Measurements from ENCODE around the gene SLC11A1.

SLC11A1 gene

DNA sequence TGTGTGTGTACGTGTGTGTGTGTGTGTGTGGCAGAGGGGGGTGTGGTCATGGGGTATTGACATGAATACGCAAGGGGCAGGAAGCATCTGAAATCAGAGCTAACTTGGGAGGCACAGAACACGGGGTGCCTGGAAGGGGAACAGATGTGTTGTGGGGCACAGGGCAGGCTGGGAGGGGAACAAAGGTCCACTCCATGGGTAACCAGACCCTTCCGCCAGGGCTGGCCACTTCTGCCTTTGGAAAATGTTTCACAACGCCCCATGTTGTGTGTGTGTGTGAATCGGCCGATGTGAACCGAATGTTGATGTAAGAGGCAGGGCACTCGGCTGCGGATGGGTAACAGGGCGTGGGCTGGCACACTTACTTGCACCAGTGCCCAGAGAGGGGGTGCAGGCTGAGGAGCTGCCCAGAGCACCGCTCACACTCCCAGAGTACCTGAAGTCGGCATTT, at the start of gene SLC11A1:
Gene SLC11A1 (plus strand): TSS at position 358 of the 451 bp plus-strand sequence. CDS start 96 bp downstream, outside the sequence.
- in situ Hi-C loops (cut with MboI; ENCODE audit: low sequenced_read_pairs) = no loop called here

GRCh38 chr2:218332288-218332687, 49.8 kb upstream of the SLC11A1 start:
- in situ Hi-C loops (cut with MboI; ENCODE audit: low sequenced_read_pairs) = no loop called here

GRCh38 chr2:218332920-218333645, 49.0 kb upstream of the SLC11A1 start:
- in situ Hi-C loops (cut with MboI; ENCODE audit: low sequenced_read_pairs) = no loop called here

DNA sequence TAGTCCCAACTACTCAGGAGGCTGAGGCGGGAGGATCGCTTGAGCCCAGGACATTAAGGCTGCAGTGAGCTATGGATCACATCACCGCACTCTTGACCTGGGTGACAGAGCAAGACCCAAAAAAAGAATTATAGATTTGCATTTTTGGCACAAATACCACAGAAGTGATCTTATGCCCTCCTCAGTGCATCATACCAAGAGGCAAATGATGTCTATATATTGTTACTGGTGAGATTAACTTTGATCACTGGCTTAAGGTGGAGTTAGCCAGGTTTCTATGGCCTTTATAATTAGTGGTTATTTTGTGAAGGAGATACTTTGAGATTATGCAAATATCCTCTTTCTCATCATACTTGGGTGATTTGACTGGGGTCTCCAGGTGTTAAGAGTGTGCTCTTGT, 47.5 kb upstream of the SLC11A1 start:
- in situ Hi-C loops (cut with MboI; ENCODE audit: low sequenced_read_pairs) = no loop called here

DNA sequence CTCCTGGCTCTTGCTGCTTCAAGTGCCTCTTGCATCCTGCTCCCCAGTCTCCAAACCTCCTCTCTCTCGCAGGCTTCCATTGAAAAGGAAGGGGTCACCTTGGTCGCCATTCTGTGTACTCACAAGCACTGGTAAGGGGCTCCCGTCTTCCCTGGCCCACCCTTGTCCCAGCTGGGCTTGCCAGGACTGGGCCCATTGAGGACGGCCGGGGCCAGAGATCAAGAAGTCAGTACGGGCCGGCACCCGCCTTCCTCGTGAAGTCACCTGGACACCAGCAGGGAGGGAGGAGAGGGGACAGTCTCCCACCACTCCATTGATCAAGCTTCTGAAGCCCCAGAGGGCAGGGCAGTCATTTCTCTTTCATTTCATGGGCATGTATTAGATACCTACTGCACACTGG, 41.4 kb upstream of the SLC11A1 start:
- in situ Hi-C loops (cut with MboI; ENCODE audit: low sequenced_read_pairs) = no loop called here

DNA sequence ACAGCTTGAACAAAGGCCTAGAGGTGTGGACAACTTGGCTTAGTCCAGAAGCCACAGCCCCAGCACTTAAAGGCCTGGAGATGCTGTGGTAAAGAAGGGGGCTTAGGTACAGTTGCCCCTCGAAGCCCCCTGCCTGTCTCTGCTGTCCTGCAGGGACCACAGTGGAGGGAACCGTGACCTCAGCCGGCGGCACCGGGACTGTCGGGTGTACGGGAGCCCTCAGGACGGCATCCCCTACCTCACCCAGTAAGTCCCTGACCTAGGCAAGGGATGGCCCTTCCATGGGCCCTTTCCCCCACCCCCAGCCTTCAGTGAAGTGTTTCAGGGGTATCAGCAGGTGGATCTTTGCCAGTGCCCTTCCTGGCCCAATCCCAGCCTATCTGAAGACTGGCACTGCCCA, 40.7 kb upstream of the SLC11A1 start:
- in situ Hi-C loops (cut with MboI; ENCODE audit: low sequenced_read_pairs) = no loop called here

GRCh38 chr2:218342837-218343236, 39.2 kb upstream of the SLC11A1 start:
- in situ Hi-C loops (cut with MboI; ENCODE audit: low sequenced_read_pairs) = no loop called here

DNA sequence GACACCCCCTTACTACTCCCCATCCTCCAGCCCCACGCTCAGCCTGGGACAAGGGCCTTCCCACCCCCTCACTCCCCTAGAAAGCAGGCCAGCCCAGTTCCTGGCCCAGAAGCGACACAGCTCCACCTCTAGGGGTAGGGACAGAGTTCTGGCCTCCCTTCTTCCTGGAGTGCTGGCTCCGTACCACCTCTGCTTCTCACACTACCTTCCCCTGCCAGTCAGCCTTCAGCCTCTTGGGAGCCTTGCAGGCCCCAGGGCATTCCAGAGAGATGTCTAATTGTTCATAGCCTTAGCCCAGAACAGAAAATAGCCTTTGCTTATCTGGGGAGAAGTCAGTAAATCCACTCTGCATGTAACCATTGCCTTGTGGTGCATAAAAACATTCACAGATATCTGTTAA, 38.5 kb upstream of the SLC11A1 start:
- in situ Hi-C loops (cut with MboI; ENCODE audit: low sequenced_read_pairs) = no loop called here

GRCh38 chr2:218344090-218344754, 37.9 kb upstream of the SLC11A1 start:
- in situ Hi-C loops (cut with MboI; ENCODE audit: low sequenced_read_pairs) = no loop called here

DNA sequence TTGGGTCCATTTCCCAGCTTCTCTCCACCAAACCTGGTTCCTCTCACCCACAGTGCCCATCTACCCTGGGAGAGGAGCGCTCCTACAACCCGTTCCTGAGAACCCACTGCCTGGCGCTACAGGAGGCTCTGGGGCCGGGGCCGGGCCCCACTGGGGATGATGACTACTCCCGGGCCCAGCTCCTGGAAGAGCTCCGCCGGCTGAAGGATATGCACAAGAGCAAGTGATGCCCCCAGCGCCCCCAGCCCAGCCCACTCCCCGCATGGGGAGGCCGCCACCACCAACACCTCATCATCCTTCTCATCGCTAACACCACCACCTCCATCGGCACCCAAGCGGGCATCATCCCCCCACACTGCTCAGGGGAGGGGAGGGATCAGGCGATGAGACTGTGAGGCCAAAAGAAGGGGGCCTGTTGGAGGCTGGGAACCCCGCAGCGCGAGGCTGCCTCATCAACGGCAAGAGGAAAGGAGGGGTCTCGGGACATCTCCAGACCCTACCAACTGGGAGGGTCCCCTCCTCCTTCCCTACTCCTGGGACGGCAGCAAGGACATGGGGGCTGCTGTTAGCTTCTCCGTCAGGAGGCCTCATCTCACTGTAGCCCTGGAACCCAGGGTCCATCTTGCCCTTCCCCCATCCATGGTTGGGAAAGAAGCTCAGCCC, 37.2 kb upstream of the SLC11A1 start:
- in situ Hi-C loops (cut with MboI; ENCODE audit: low sequenced_read_pairs) = no loop called here

- in situ Hi-C loops (cut with MboI; ENCODE audit: low sequenced_read_pairs) = no loop called here
These were observed 36.4 kb upstream of the SLC11A1 start for GRCh38 chr2:218345491-218346236.

- in situ Hi-C loops (cut with MboI; ENCODE audit: low sequenced_read_pairs) = no loop called here
These were observed 34.9 kb upstream of the SLC11A1 start for GRCh38 chr2:218347172-218347571.

- in situ Hi-C loops (cut with MboI; ENCODE audit: low sequenced_read_pairs) = no loop called here
These were observed 28.0 kb upstream of the SLC11A1 start for GRCh38 chr2:218354045-218354444.

DNA sequence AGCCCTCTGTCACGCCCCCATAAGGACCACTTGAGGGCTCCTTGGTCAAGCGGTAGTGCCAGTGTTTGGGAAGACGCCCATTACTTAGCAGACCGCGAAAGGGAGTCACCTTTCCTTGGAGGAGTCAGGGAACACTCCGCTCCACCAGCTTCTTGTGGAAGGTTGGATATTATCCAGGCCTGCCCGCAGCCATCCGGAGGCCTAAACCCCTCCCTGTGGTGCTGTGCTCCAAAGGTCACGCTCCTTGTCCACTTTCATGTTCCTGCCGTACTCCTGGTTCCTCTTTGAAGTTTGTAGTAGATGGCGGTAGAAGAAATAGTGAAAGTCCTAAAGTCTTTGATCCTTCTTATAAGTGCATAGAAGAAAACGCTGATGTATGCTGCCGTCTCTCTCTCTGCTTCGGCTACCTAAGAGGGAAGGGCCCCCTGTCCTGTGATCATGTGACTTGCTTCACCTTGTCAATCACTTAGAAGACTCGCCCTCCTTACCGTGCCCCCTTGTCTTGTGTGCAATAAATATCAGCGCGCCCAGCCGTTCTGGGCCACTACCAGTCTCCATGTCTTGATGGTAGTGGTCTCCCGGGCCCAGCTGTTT, 27.1 kb upstream of the SLC11A1 start:
- in situ Hi-C loops (cut with MboI; ENCODE audit: low sequenced_read_pairs) = loop anchor here (5.0 kb wide), 1 partner anchor 53 kb away; no protein-coding TSS in a partner anchor

DNA sequence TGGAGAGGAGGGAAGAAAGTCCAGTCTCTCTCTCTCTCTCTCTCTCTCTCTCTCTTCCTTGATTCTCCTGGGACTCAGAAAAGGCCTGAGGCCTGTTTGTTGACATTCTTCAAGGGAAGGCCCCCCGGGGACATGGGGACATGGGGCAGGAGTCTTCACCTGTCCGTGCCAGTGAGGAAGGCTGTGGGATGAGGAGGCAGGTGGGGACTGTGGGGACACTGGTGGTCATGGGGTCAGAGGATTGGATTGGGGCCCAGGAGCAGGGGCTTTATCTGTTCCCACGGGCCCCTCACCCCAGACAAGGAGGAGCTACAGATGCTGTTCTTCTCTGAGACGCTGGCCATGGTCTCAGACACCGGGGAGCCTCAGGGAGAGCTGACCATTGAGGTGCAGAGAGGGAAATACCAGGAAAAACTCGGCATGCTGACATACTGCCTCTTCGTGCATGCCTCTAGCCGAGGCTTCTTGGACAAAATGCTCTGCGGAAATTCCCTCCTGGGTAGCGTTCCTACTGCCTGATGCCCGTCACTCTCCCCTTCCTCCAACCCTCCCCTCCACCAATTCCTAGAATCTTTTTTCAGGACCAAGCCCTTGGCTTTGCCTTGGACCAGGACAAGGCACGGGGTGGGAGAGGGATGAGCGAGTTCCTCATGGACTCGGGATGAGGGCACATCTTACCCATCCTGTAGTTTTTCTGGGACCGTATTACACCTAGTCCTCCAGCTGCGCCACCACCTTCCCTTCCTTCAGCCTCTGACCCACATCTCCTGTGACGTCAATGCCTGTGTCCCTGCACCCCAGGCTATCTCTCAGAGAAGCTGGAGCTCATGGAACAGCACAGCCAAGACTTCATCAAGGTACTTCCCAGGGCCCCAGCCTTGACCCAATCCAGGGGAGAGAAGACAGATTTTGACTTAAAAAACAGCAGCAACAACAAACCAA, 24.6 kb upstream of the SLC11A1 start:
- in situ Hi-C loops (cut with MboI; ENCODE audit: low sequenced_read_pairs) = loop anchor here (5.0 kb wide), 1 partner anchor 55 kb away; no protein-coding TSS in a partner anchor

GRCh38 chr2:218360453-218360852, 21.6 kb upstream of the SLC11A1 start:
- in situ Hi-C loops (cut with MboI; ENCODE audit: low sequenced_read_pairs) = no loop called here

DNA sequence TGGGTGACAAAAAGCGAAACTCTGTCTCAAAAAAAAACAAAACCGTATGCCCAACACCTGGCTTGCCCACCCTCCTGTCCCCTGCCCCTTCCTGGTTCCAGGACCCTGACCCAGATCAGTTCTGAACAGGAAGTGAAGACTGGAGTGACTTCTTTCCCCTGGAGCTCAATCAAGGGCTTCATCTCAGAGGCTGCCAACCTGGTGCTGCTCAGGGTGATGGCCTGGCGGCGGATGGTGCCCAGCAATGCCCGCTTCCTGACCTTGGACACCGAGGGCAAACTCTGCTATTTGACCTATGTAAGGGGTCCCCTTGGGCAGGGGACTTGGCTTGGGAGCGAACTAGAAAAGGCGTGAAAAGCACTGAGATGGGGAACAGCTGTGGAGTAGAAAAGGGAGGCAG, 19.5 kb upstream of the SLC11A1 start:
- in situ Hi-C loops (cut with MboI; ENCODE audit: low sequenced_read_pairs) = no loop called here

DNA sequence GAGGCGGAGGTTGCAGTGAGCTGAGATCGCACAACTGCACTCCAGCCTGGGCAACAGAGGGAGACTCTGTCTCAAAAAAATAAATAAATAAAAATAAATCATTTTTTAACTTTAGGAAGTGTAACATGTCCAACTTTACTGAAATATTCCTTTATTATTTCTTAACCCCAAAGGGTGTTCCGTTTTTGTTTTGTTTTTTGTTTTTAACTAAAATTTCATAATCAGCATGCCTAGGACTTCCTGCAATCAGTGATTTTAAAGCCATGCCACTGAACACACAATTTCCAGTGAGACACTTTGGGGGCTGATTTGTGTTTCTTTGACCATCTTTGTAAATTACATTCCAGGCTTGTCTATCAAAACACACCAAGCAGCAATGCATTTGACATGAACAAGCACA, 18.3 kb upstream of the SLC11A1 start:
- in situ Hi-C loops (cut with MboI; ENCODE audit: low sequenced_read_pairs) = no loop called here

DNA sequence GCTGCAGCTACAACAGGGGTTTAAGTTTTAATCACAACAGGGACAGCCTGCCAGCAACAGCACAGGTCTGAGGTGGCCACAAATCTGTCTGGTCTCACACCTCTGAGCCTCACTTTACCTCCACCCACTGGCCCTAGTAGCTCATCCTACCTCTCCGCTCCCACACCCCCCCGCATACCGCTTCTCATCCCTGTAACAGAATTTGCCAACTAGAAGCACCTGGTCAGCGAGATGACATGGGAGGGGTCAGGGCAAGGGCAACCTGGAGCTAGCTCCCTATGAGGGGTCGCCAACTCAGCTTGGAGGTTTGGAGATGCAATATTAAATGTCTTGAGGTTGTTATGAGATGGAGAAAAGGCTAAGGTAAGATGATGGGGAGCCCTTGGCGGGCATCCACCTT, 17.9 kb upstream of the SLC11A1 start:
- in situ Hi-C loops (cut with MboI; ENCODE audit: low sequenced_read_pairs) = no loop called here

Data from HL-60/S4 (cell line).